GM12892 (cell line): ENCODE measurements around the gene PSMD1.

ENCODE experiments used
- POLR2A ChIP-seq: IDR thresholded peaks from 2 replicates; pipeline ENCODE4 v1.6.1; 2011; ENCODE audit warnings: low read depth, low read length, control low read depth
- TAF1 ChIP-seq: IDR thresholded peaks from 2 replicates; pipeline ENCODE4 v1.6.1; 2011; ENCODE audit warnings: low read depth, mild to moderate bottlenecking, control low read depth, low read length, borderline replicate concordance

DNA sequence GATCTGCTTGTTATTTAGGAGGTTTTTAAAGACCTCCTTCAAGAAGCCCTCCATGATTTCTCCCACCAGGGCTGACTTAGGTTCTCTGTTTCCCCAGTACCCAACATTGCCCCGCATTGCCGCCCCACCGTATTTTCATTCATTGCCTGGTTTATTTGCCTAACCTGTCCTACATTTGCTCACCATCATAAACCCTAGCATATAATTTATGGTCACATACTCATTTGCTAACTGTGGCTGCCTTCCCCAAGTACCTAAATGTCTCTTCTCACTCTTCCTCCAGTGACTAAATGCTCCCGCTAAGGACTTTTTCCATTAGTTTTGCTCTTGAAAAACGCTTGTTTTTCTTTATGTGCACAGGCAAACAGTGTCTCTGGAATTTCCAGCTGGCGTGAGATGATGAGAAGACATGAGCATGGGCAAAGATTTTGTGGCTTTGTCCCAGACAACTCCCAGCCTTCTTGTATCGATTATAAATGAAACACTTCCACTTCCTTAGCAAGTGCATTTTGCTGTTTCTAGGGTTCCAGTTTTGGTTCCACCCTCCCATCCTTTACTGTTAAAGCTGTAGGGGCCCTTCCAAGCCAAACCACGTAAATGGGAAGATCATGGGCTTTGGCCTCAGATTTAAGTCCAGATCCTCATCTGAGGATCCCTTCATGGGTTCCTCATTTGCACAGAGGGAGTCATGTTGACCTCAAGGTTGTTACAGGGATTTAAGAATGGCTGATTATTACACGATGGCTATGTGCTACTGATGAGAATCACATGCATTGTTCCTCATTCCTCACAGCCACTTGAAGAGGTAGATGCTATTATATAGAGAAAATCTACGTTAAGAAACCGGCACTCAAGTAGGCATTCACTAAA lies 120.7 kb downstream of the PSMD1 start:
- no peak for TF ChIP-seq TAF1
- no peak for TF ChIP-seq POLR2A
